H1 (cell line): ENCODE data around the gene SLC6A19. TPM values are rescaled to one million over a fixed set of nuclear protein-coding genes. Genes with fewer than 3 reads are reported as not detected.

Source experiments
- BACH1 ChIP-seq: IDR thresholded peaks from 2 replicates; pipeline ENCODE4 v1.6.1; 2012; ENCODE audit warnings: low read length, improper control_type of control experiment
- CBX8 ChIP-seq: fragments of 300-800, 300-1000 bp; sonication (generic); IDR thresholded peaks from 2 replicates; pipeline ENCODE4 v1.7.1; 2016; ENCODE audit warnings: low read depth, low read length, borderline replicate concordance
- MAFK ChIP-seq: IDR thresholded peaks from 2 replicates; pipeline ENCODE4 v1.6.1; 2012; ENCODE audit warnings: low read depth, mild to moderate bottlenecking, improper control_type of control experiment, low read length
- NRF1 ChIP-seq: IDR thresholded peaks from 2 replicates; pipeline ENCODE4 v1.6.1; 2011; ENCODE audit warnings: mild to moderate bottlenecking, low read depth, low read length, improper control_type of control experiment
- RNF2 ChIP-seq: fragments of 200-900, 300-1000 bp; sonication (generic); IDR thresholded peaks from 2 replicates; pipeline ENCODE4 v1.7.1; 2016; ENCODE audit warnings: borderline replicate concordance, low read depth, mild to moderate bottlenecking, antibody characterized with exemption, low read length; ENCODE audit not compliant: poor library complexity, severe bottlenecking; ENCODE audit errors: missing control alignments
- SIX5 ChIP-seq: IDR thresholded peaks from 2 replicates; pipeline ENCODE4 v1.6.1; 2011; ENCODE audit warnings: mild to moderate bottlenecking, low read depth, low read length
- SUZ12 ChIP-seq: fragments of 200-600 bp; sonication (generic); IDR thresholded peaks from 2 replicates; pipeline ENCODE4 v1.6.1; 2012; ENCODE audit warnings: mild to moderate bottlenecking, inconsistent platforms, low read length, moderate library complexity, mixed read lengths
- TAF7 ChIP-seq: optimal IDR thresholded peaks from 2 replicates; pipeline ENCODE3; 2011; ENCODE audit warnings: low read depth, mild to moderate bottlenecking, inconsistent platforms, low read length, moderate library complexity, borderline replicate concordance
- polyA plus RNA-seq, 7 experiments: library from polyadenylated mRNA; depleted of rRNA in 3 of 7; stranded (reverse) in 5 of 7; unstranded in 2 of 7; fragments of >200 nt in 5 of 7; fragments of 200-250 nt in 2 of 7; gene quantifications; 1 replicate in 5 of 7; 2 replicates in 1 of 7; 4 replicates in 1 of 7; pipeline versions ENCODE4 v1.2.1 to v1.2.3, GENCODE V29; 2011 to 2013; ENCODE audit warnings: missing spikeins in 2 of 7, mixed read lengths in 2 of 7
- total RNA-seq: library from RNA; stranded (reverse); fragmentation: NEBNext Ultra II Directional; extraction: Animal tissue kit (Norgen Biotek cat#: 25700); gene quantifications from 2 replicates; pipeline ENCODE4 v1.2.1, GENCODE V29; 2021

Gene SLC6A19
- total and polyA plus RNA-seq, 2 of the 8 experiments (the other 6 are each of a cell fraction or from before 2014, with no cell fraction given): 0.02 TPM; not detected in 1

GRCh38 chr5:1261643-1262042, 60.2 kb downstream of the SLC6A19 start (continued):
- TF ChIP-seq CBX8 (no peak), TAF7 (no peak), NRF1 (no peak), BACH1 (no peak), MAFK (no peak), SUZ12 (no peak), SIX5 (no peak), RNF2 (no peak)
